Measurements from ENCODE around the gene TRAF3IP3.

The TRAF3IP3 gene

GRCh38 chr1:209830722-209831121, 74.9 kb downstream of the TRAF3IP3 start:
- no peak for DNase-seq

GRCh38 chr1:209831615-209832014, 75.8 kb downstream of the TRAF3IP3 start:
- no peak for DNase-seq
